Stomach (tissue), 9 donors: ENCODE results near the gene TLL1. TPM values are rescaled to one million over a fixed set of nuclear protein-coding genes. Genes with fewer than 3 reads are reported as not detected.
A peak's percentile ranks its signal among the peaks of the same experiment; 100 is the strongest.

Experiments used
- DNase-seq, 2 donors: peaks; one replicate each; pipeline versions ENCODE4 v3.0.0 to v3.0.0-alpha.2; 2013 to 2019
- H3K27ac ChIP-seq, 5 donors: fragments of 200-600 bp in 4 of 5; sonication (generic) in 4 of 5; one replicate each; pipeline ENCODE4 v1.5.1; 2013 to 2019; ENCODE audit warnings: mild to moderate bottlenecking in 1 of 5, moderate library complexity in 1 of 5
- H3K27me3 ChIP-seq, 3 donors: fragments of 200-600 bp; sonication (generic); one replicate each; pipeline ENCODE4 v1.5.1; 2017 to 2019; ENCODE audit warnings: mixed run types in 1 of 3
- H3K36me3 ChIP-seq, 4 donors: fragments of 200-600 bp; sonication (generic); 1 replicate in 3 of 4; 2 replicates in 1 of 4; pipeline ENCODE4 v1.5.1; 2016 to 2019
- H3K4me1 ChIP-seq, 4 donors: fragments of 200-600 bp; sonication (generic); one replicate each; pipeline ENCODE4 v1.5.1; 2016 to 2019
- H3K4me3 ChIP-seq, 4 donors: fragments of 200-600 bp; sonication (generic) in 3 of 4; one replicate each; pipeline ENCODE4 v1.5.1; 2016 to 2019; ENCODE audit warnings: mild to moderate bottlenecking in 1 of 4
- H3K9me3 ChIP-seq, 4 donors: fragments of 200-600 bp; sonication (generic); one replicate each; pipeline ENCODE4 v1.5.1; 2016 to 2019
- CTCF ChIP-seq, 7 experiments: fragments of 450-650 bp in 4 of 7; fragments of 200-600 bp in 3 of 7; sonication (generic) in 3 of 7; IDR thresholded peaks; one replicate each; pipeline ENCODE4 v1.5.1; 2016 to 2019; ENCODE audit warnings: antibody characterized with exemption in 7 of 7, control low read depth in 2 of 7, mild to moderate bottlenecking in 1 of 7
- EP300 ChIP-seq: sonication (generic); formaldehyde crosslinking; IDR thresholded peaks from one replicate; pipeline ENCODE4 v1.6.1; 2017; ENCODE audit warnings: antibody characterized with exemption
- POLR2A ChIP-seq, 4 donors: fragments of 450-650 bp; IDR thresholded peaks; one replicate each; pipeline ENCODE4 v1.6.1; 2016; ENCODE audit warnings: antibody characterized with exemption in 4 of 4, control low read depth in 2 of 4, mild to moderate bottlenecking in 1 of 4, moderate library complexity in 1 of 4
- POLR2AphosphoS5 ChIP-seq, 3 donors: sonication (generic); formaldehyde crosslinking; IDR thresholded peaks; one replicate each; pipeline ENCODE4 v1.6.1; 2016; ENCODE audit warnings: antibody characterized with exemption in 3 of 3
- WGBS, 5 donors: extraction: QIAGEN DNeasy Blood & Tissue Kit in 3 of 5; methylation state at CpG; one replicate each; pipeline versions ENCODE4 v1.1.5 to v1.1.7; 2013 to 2018; 5-methylcytosine and 5-hydroxymethylcytosine counted together
- intact Hi-C: fragments of 100-400 bp; cut with DNase I; formaldehyde crosslinking; loops from one replicate; pipeline ENCODE4 v1.15.1; 2023; ENCODE audit warnings: low total_unique reads
- polyA plus RNA-seq, 3 donors: library from polyadenylated mRNA; stranded (reverse); fragments of 200-250 nt; gene quantifications; one replicate each; pipeline ENCODE4 v1.2.3, GENCODE V29; 2013
- total RNA-seq, 5 donors: library from RNA; depleted of rRNA; stranded (reverse); fragments of >200 nt; gene quantifications; one replicate each; pipeline versions ENCODE4 v1.1.0 to v1.2.3, GENCODE V29; 2014 to 2016
- donor health status: healthy with polysubstance abuse.
- donor health status: Bipolar disorder and iron deficiency.
- donor health status: healthy.

Gene TLL1
- total and polyA plus RNA-seq, 8 donors = under 0.01 to 27.5 (median 0.28) TPM; not detected in 1

DNA sequence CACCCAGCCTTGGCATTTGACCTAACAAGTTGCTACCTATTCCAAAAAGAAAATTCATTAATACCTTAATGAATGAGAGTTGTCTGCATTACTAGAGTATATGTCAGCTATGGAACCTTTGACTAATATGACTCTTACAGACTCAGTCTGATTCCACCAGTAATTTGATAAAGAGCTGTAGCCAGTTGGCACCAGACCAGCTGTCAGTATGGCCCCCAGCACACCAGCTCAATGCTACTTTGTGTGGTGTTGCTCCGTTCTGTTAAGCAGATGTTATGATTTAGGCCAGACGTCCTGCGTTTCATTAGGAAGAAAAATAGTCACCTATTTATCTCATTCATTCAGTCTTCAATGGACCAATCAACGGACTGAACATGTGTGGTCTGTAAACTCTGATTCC is 215.5 kb downstream of the TLL1 start:
- Histone ChIP-seq H3K27ac (no peak overlapping the region), H3K36me3 (no peaks in the 10 kb centered on the region), H3K9me3 (no peaks in the 10 kb centered on the region), H3K27me3 (no peaks in the 10 kb centered on the region), H3K4me1 (no peaks in the 10 kb centered on the region), H3K4me3 (no peak overlapping the region)
- intact Hi-C loops = loop anchor here (5.0 kb wide), 1 partner anchor 551 kb away; no protein-coding TSS in a partner anchor
- WGBS, 5 donors = 50 to 61% (median 57%) methylated on average over 4 of the region's 4 CpGs
- TF ChIP-seq POLR2A (IDR thresholded peaks at IDR 0.05) = no peak
- TF ChIP-seq EP300 = no peak
- TF ChIP-seq POLR2AphosphoS5 (IDR thresholded peaks at IDR 0.05) = no peak
- TF ChIP-seq CTCF (IDR thresholded peaks at IDR 0.05) = no peak
- DNase-seq = peak in 1 of 2 donors; percentile 20

DNA sequence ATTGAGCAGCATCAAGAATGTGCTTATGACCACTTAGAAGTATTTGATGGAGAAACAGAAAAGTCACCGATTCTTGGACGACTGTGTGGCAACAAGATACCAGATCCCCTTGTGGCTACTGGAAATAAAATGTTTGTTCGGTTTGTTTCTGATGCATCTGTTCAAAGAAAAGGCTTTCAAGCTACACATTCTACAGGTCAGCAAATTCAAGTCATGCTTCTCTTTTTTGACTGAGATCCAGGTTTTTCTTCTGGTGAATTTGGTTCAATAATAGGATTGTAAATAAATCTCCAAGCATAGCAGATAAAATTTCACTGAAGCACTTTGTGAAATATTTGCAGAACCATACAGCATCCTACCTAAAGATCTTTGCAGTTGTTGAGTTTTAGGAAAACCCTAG is 218.1 kb downstream of the TLL1 start:
- H3K4me3 ChIP-seq = no peak overlapping the region
- no peaks in the 10 kb centered on the region for H3K36me3 ChIP-seq
- intact Hi-C loops = no loop called here
- H3K27ac ChIP-seq = no peak overlapping the region
- no peak for TF ChIP-seq POLR2A (IDR thresholded peaks at IDR 0.05)
- no peak for TF ChIP-seq EP300
- no peak for TF ChIP-seq POLR2AphosphoS5 (IDR thresholded peaks at IDR 0.05)
- no peak for TF ChIP-seq CTCF (IDR thresholded peaks at IDR 0.05)
- H3K9me3 ChIP-seq = no peaks in the 10 kb centered on the region
- H3K27me3 ChIP-seq = no peaks in the 10 kb centered on the region
- 62 to 72% (median 68%) methylated on average over 3 of the region's 3 CpGs for WGBS, 5 donors
- no peak for DNase-seq
- no peaks in the 10 kb centered on the region for H3K4me1 ChIP-seq

GRCh38 chr4:166091912-166092510 is 219.0 kb downstream of the TLL1 start:
- Histone ChIP-seq H3K27me3 (no peaks in the 10 kb centered on the region), H3K4me3 (no peak overlapping the region), H3K27ac (no peak overlapping the region), H3K9me3 (no peaks in the 10 kb centered on the region), H3K4me1 (no peaks in the 10 kb centered on the region), H3K36me3 (no peaks in the 10 kb centered on the region)
- DNase-seq = peak in 1 of 2 donors; percentile 70
- WGBS, 5 donors = 0 to 2% (median 0%) methylated on average over 2 of the region's 2 CpGs
- intact Hi-C loops = no loop called here
- TF ChIP-seq CTCF (IDR thresholded peaks at IDR 0.05) = peak in 4 of 7 experiments; percentile 36 to 65 (median 53)
- TF ChIP-seq EP300 = no peak
- TF ChIP-seq POLR2AphosphoS5 (IDR thresholded peaks at IDR 0.05) = no peak
- TF ChIP-seq POLR2A (IDR thresholded peaks at IDR 0.05) = no peak

GRCh38 chr4:166092797-166093290 is 219.8 kb downstream of the TLL1 start:
- no peaks in the 10 kb centered on the region for H3K27me3 ChIP-seq
- H3K27ac ChIP-seq = no peak overlapping the region
- intact Hi-C loops = no loop called here
- H3K9me3 ChIP-seq = no peaks in the 10 kb centered on the region
- 36 to 54% (median 49%) methylated on average over 7 of the region's 7 CpGs for WGBS, 5 donors
- TF ChIP-seq CTCF (IDR thresholded peaks at IDR 0.05) (no peak), POLR2A (IDR thresholded peaks at IDR 0.05) (no peak), EP300 (no peak), POLR2AphosphoS5 (IDR thresholded peaks at IDR 0.05) (no peak)
- H3K4me1 ChIP-seq = no peaks in the 10 kb centered on the region
- no peaks in the 10 kb centered on the region for H3K36me3 ChIP-seq
- peak in 1 of 2 donors; percentile 4 for DNase-seq
- H3K4me3 ChIP-seq = no peak overlapping the region
